SKM-1 (cell line): ENCODE measurements around the gene C16orf96.
"Not testable (repeated sequence)": the region's sequence is repeated elsewhere in the genome, so short reads cannot be mapped to it uniquely, and the experiment has no call there.

ENCODE experiments used
- DNase-seq: peaks from one replicate; lab custom pipeline; 2025; ENCODE audit not compliant: unreplicated experiment; lab: John Stamatoyannopoulos, UW

The C16orf96 gene

DNA sequence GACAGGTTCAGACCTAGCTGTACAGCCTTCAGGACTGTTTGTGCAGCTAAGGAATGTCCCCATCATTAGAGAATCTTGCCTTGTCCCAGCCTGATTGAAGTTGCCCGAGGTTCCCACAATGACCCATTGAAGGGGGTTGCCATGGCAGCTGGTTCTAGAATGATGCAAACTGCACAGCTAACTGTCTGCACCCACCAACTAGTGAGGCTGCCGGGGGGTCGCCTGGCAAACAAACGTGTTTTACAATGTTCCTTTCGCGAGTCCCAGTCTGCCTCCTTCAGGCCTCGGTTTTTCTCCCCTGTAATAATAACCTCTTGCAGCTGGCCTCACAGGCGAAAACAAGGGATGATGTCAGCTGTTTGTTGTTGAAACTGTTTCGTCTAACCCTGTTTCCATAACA, 5.5 kb downstream of the C16orf96 start:
- DNase-seq = no peak

DNA sequence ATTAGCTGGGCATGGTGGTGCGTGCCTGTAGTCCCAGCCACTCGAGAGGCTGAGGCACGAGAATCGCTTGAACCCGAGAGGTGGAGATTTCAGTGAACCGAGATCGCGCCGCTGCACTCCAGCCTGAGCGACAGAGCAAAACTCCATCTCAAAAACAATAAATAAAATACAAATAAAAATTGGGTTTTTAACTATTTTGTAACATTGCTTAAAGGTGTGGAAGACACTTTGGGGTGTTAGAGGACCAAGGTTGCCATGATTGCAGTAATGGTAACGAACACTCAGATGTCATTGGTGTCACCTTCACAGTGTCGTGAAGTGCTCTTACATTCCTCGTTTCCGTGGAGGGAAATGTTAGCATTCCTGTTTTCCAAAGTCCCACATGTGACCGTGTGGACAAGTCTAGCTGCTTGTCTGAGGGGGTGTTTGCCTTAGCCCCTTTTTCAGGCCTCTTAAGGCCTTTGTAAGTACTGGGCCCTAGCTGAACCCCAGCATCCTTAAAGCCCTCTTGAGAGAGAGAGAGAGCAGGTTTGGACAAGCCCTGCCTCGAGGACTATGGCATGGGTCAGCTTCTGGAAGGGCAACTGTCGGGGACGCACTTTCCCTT, 8.6 kb downstream of the C16orf96 start:
- no peak for DNase-seq

DNA sequence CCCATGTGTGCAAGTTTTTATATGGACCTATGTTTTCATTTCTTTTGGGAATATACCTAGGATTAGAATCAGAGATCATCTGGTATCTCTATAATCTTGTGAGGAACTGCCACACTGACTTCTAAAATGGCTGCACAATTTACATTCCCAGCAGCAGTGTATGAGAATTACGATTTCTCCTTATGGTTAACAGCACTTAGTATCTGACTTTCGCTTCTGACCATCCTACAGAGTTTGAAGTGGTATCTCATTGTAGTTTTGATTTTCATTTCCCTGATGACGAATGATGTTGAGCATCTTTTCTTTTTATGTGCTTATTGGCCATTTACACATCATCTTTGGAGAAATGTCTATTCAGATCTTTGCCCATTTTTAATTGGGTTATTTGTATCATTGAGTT, 10.0 kb downstream of the C16orf96 start:
- DNase-seq = no peak

DNA sequence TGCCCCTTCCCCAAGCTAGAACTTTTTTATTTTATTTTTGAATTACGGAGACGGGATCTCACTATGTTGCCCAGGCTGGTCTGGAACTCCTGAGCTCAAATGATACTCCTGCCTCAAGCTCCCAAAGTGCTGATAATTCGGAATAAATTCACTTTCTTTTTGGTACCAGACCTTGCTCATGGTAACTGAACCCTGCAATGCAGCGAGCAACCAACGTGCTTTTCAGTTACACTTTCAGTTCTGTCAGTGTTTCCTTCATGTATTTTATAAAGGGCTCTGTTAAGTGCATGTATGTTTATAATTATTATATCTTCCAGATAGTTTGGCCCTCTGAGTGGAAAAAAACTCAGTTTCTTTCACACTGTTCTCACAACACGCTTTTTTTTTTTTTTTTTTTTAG, 13.9 kb downstream of the C16orf96 start:
- DNase-seq = no peak

DNA sequence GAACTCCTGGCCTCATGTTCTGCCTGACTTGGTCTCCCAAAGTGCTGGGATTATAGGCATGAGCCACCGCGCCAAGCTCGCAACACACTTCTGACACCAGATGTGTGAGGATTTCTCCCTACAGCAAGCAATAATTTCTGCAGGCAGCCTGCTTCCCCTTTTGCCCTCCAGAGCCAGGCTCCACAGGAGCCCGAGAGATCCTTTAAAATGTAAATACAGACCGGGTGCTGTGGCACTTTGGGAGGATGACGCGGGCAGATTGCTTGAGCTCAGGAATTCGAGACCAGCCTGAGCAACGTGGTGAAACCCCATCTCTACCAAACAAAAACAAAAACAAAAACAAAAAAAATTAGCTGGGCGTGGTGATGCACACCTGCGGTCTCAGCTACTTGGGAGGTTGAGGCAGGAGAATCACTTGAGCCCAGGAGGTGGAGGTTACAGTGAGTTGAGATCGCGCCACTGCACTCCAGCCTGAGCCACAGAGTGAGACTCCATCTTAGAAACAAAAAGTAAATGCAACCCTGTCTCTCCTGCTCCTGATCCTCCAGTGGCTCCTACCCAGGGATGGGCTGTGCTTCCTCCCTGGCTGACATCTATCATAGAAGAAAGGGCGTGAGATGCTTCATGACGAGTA, 14.7 kb downstream of the C16orf96 start:
- DNase-seq = no peak

DNA sequence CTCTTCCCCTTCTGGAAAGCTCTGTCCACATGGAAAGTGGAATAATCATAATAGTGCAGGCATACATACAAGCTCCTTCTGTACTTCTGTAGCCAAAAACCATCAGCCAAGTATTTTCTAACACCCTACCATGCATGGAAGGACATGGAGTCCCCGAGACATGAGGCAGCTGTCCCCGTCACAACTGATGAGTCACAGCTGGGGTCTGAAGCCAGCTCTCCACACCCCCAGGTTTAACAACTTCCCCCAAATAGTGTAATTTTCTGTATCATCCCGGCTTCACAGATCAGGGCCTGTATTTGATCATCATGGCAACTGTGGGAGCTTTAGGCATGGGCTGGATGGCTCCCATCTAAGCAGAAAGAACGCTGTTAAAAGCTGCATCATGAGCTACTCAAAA, 16.6 kb downstream of the C16orf96 start:
- no peak for DNase-seq

DNA sequence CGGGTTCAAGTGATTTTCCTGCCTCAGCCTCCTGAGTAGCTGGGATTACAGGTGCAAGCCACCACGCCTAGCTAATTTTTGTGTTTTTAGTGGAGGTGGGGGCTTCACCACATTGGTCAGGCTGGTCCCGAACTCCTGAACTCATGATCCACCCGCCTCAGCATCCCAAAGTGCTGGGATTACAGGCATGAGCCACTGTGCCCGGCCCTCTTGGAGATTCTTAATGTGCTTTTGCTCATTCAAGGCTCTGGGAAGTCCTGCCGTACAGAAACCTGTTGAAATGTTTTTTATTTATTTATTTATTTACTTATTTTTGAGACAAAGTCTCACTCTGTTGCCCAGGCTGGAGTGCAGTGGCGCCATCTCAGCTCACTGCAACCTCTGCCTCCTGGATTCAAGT, 17.8 kb downstream of the C16orf96 start:
- not testable (repeated sequence) for DNase-seq

DNA sequence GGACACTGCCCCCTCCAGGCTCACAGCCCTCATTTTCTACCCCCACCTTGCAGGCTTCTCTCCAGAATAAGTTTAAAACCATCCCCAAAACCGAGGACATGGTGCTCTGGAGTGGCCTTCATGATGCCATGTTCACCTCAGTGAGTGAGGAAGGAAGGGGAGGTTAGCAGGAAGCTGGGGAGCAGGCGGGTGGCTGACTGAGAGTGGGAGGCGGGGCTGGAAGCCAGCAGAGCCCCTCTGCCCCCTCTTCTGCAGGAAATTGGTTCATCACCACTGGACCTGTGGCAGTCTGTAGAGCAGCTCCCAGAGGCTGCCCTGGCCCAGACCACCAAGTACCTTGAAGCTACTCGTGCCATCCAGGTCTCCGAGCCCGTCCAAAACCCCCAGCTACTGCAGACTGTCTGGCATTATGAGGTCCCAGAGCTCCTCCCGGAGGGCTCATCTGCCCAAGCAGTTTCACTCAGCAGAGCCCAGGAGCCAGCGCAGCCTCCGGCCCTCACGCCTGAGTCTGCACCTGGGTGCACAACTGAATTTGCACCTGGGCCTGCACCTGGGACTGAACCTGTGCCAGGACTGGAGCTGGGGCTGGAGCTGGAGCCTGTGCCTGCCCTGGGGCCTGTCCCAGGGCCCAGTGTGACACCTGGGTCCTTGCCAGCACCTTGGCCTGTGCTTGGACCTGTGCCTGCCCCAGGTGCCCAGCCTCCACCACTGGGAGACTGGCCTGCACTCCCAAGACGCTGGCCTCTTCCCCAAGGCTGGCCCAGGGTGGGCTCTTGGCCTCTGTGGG, 19.0 kb downstream of the C16orf96 start:
- DNase-seq = no peak

DNA sequence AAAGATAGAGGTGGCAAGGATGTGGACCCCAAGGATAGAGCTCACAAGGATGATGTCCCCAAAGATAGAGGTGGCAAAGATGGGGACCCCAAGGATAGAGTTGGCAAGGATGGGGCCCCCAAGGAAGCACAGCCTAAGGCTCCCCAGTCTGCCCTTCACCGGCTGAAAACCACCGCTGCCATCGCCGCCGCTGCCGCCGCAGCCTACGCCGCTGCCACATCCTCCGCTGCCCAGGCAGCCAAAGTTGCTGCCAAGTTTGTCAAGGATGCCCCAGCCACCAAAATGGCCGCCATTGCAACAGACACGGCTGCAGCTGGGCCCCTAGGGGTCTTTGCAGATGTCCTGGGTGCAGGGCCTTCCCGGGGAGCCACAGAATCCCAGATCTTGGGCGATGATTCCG, 19.9 kb downstream of the C16orf96 start:
- DNase-seq = no peak

DNA sequence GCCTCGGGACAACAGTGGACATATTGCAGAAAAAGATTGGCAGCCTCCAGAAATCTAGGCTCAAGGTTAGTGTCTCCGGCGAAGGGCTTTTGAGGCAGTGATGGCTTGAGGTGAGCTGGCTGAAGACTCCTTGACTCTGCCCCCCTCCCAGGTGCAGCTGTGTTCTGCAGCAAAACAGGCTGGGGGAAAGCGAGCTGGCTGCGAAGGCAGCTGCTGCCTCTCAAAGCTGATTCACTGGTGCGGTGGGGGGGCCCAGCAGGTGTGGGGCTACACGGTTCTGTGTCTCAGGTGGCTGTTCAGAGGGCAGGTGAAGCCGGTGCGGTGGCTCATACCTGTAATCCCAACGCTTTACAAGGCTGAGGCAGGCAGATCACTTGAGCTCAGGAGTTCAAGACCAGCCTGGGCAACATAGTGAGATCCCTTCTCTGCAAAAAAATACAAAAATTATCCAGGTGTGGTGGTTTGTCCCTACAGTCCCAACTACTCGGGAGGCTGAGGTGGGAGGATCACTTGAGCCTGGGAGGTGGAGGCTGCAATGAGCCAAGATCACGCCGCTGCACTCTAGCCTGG, 22.9 kb downstream of the C16orf96 start:
- no peak for DNase-seq

DNA sequence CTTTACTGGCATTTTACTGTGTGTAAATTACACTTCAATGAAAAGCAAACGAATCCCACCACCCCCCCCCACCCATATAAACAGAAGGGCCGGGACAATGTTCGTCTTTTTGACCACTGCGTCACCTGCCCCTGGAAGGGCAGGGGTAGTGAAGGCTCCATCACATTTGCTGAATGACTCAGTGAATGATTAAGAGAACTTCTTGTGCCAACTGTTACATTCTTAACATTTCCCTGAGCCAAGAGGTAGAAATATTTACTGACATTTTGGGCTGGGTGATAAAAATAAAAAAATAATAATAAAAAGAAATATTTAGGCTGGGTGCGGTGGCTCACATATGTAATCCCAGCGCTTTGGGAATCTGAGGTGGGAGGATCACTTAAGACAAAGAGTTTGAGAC, 24.1 kb downstream of the C16orf96 start:
- DNase-seq = no peak

DNA sequence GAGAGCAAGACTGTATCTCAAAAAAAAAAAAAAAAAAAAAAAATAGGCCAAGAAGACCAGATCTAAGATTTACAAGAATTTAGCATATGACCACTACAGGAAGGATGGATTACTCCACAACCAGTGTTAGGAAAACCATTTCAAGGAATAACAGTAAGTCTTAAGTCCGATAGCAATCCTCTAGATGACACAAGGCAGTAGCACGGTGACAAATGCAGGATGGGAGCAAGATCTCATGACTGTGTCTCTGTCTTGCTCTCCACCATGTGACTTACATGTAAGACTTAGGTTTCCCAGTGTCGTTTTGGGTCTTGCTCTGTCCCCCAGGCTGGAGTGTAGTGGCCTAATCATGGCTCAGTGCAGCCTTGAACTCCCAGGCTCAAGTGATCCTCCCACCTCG, 27.8 kb downstream of the C16orf96 start:
- DNase-seq = no peak

DNA sequence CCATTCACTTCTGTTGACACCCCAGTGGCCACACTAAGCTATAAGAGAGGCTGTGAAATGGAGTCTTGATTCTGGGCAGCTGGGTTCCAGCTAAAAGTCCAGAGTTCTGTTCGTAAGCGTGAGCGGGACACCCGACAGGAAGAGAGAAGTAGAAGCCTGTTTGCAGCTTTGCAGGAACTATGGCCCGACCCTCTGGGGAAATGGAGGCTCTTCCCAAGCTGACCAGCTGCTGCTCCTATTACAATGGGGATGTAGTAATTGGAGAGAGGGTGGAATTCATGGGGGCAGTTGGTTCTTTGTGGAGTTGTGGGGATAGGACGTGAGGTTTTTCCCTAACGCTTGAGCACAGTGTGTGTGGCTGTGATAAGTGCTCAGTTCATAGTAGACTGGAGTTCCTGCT, 30.2 kb downstream of the C16orf96 start:
- no peak for DNase-seq

DNA sequence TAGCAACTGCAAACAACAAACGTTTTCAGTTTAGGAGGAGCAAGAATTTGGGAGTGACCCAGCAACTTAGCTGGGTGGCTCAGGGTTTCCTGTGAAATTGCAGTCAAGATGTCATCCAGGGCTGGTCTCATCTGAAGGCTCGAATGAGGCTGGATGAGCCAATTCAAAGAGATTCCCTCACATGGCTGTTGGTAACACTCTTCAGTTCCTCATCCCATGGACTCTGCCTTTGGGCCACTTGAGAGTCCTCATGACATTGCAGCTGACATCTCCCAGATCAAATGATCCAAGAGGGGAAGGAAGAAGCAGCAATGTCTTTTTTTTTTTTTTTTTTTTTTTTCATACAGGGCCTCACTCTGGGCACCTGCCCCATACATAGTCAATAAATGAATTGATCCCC, 32.2 kb downstream of the C16orf96 start:
- DNase-seq = no peak

DNA sequence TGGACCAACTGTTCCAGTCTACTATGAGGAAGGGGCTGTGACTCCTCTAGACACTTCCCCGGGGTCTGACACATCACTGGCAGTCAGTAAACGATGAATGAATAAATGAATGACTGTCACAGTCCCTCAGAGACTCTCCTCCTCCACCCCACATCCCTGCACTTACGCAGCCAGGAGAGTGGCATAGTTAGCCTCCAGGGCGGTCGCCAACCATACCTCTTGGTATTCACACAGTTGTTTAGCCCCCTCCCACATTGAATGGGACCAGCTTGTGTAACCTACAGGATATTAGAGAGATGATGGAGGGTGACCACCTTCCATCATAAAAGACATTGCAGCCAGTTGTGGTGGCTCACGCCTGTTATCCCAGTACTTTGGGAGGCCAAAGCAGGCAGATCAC, 32.8 kb downstream of the C16orf96 start:
- no peak for DNase-seq

DNA sequence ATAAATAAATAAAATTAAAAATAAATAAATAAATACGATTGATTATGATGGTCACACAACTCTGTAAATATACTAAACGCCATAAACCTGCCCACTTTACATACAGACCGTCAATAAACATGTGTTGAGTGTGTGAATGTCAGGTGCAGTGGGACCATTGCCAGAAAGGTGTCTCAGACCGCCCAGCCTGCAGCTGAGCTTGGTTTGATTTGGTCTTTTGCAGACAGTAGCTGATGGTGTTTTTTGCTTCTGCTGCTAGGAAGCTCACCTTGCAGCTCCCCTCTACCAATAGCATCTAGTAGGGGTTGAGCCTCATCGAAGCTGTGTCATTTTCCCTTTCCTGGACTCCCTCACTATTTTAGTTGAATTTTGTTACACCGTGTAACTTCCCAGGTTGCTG, 35.1 kb downstream of the C16orf96 start:
- no peak for DNase-seq

DNA sequence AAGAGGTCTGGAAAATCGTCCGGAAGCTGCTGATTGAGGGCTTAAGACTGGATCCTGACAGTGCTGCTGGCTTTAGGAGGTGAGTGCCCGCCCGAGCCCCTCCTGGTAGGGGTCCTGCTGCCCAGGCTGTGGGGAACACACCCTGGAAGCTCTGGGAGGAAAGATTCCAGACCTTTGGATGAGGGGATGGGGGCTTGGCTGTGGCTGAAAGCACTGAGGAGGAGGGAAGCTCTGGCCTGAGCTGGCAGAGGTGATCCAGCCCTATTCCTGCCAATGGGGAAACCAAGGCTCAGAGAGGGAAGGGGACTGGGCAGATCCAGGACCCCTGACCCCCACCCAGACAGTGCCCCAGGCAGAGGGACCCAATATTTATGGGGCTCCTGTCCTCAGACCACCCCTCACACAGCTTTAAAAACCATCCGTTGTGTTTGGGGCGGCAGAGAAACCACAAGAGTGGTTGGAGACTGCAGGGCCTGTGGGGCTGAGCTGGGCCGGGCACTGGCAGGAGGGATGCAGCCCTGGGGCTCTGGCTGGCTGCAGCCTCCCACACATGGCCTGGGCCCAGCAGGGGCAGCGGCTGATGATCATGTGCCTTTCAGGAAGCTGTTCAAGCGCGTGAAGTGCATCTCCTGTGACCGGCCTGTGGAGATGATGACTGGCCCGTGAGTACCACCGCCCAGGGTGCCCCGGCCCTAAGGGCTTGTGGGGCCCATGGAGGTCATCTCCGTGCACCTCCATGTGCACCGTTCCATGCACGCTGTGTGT, 35.7 kb downstream of the C16orf96 start:
- no peak for DNase-seq

DNA sequence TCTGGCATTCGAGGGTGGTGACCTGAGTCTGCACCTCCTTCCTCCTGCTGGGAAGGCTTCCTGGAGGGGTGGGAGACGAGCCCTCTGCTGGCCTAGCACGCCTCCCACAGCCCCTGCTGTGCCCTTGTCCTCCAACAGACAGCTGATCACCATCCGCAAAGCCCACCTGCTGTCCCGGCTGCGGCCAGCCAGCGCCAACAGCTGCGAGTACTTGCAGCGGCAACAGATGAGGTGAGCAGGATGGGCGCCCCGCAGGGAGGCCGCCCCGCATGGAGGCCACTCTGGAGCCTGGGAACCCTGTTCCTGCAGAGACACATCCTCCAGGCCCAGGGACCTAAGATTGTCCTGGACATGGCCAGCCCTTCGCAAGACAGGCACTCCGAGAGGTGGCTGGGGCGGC, 36.9 kb downstream of the C16orf96 start:
- no peak for DNase-seq

DNA sequence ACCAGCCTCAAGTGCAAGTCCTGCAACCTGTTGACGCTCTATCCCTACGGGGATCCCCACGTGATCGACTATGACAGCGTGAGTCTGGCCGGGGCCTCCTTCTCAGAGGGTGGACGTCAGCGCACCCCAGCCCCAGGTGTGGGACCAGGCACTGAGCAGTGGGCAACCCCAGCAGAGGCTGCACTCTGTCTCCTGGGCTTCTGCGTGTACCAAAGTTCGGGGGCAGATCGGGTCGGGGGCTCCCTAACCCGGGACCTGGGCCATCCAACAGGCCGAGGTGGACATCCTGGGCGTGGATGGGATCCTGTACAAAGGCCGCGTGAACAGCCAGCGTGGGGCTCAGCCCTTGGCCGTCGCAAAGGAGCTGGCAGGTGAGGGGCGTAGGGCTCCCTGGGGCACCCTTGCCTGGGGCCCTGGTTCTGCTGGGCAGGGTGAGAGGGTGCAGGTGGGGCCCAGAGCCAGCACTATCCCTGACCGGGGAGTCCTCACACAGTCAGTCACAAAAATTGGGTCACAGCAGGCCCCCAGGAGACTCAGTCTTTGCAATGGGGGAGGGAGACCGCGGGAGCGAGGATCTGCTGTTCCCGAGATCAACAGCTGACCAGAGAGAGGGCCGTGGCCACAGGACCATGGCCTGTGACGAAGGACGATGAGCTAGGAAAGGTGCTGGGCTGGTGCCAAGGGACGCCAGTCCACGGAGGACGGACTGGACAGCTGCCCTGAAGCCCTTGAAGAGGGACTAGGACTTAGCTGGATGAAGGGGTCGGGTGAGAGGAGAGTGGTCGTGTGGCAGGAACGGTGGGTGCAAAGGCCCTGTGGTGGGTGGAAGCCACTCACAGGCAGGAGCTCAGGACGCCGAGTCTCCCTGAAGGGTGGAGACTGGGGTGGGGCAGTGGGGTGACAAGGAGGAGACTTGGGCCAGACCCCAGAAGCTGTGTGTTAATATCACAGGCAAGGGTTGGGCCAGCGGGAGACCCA, 38.6 kb downstream of the C16orf96 start:
- DNase-seq = no peak

DNA sequence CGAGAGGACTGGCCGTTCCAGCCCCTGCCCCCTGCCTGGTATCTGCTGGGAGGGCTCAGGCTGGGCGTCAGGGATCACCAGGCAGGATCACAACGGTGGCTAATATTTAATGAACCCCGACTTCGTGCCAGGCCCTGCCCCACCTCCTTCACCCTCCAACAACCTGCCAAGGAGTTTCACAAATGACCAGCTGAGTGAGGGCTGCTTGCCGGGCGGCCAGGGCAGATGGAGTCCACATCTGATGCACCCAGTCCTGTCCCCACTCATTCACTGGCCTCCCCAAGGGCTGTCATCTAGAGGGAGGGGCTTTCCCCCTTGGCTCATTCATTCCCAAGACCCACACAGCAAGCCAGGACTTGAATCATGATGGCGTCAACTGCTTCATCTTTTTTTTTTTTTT, 41.0 kb downstream of the C16orf96 start:
- no peak for DNase-seq
